Lower lobe of right lung (tissue), 2 donors: ENCODE measurements around the gene VWA5B1. TPM values are rescaled to one million over a fixed set of nuclear protein-coding genes. Genes with fewer than 3 reads are reported as not detected.

ENCODE experiments used
- ATAC-seq, 2 donors: fragments of 200-7000 bp; cut with Tn5 transposase; one replicate each; pipeline ENCODE4 v1.9.1; 2020 to 2022; ENCODE audit warnings: mild to moderate bottlenecking in 2 of 2, moderate library complexity in 2 of 2
- DNase-seq: peaks from one replicate; pipeline ENCODE4 v3.0.0-alpha.2; 2020
- H3K27ac ChIP-seq: fragments of 200-600 bp; one replicate; pipeline ENCODE4 v1.8.0; 2022
- H3K27me3 ChIP-seq: fragments of 200-600 bp; one replicate; pipeline ENCODE4 v1.8.0; 2022; ENCODE audit warnings: low read depth
- H3K36me3 ChIP-seq: fragments of 200-600 bp; one replicate; pipeline ENCODE4 v1.8.0; 2022; ENCODE audit warnings: mild to moderate bottlenecking
- H3K4me1 ChIP-seq: fragments of 200-600 bp; one replicate; pipeline ENCODE4 v1.8.0; 2022
- H3K4me3 ChIP-seq: fragments of 200-600 bp; one replicate; pipeline ENCODE4 v1.8.0; 2022; ENCODE audit warnings: mild to moderate bottlenecking
- H3K9me3 ChIP-seq: fragments of 200-600 bp; one replicate; pipeline ENCODE4 v1.8.0; 2022
- CTCF ChIP-seq: fragments of 200-600 bp; IDR thresholded peaks from one replicate; pipeline ENCODE4 v1.8.0; 2022; ENCODE audit warnings: antibody characterized with exemption, mild to moderate bottlenecking
- intact Hi-C: fragments of 100-400 bp; cut with DNase I; formaldehyde crosslinking; loops from one replicate; pipeline ENCODE4 v1.11.0; 2022
- long read RNA-seq: library from polyadenylated mRNA; unstranded; transcript quantifications from one replicate; pipeline ENCODE4 v2.0.0, GENCODE V29; 2021
- total RNA-seq: library from RNA; stranded (reverse); fragmentation: NEBNext Ultra II Directional; extraction: Animal tissue kit (Norgen Biotek cat#: 25700); gene quantifications from one replicate; pipeline ENCODE4 v1.2.1, GENCODE V29; 2021
- donor health status: DM: no; HTN: yes; CAD: no; lungs with severe emphysema.

Gene VWA5B1
- 0.30 TPM for total RNA-seq
- long read RNA-seq, result 0 reads

- no peaks in the 10 kb centered on the region for H3K9me3 ChIP-seq
- DNase-seq, result no peak
- no peak within 1 kb of the TSS for H3K27ac ChIP-seq
- ATAC-seq, result peak in 1 of 2 donors; percentile 38
- H3K27me3 ChIP-seq, result peaks cover 52% of the 10 kb centered on the region
- intact Hi-C loops, result no loop called here
- no peaks in the 10 kb centered on the region for H3K36me3 ChIP-seq
- peak within 1 kb of the TSS; percentile 30 for H3K4me3 ChIP-seq
- no peak for TF ChIP-seq CTCF
- no peaks in the 10 kb centered on the region for H3K4me1 ChIP-seq
Measured at GRCh38 chr1:20290624-20291597, at the start of gene VWA5B1. Gene VWA5B1 (plus strand): TSS chr1:20290875. CDS start chr1:20310602, 19,727 bp downstream.

- TF ChIP-seq CTCF, result no peak
- Histone ChIP-seq H3K27ac (no peak overlapping the region), H3K27me3 (peaks cover 33% of the 10 kb centered on the region), H3K4me3 (no peak overlapping the region), H3K4me1 (no peaks in the 10 kb centered on the region), H3K9me3 (no peaks in the 10 kb centered on the region), H3K36me3 (no peaks in the 10 kb centered on the region)
- ATAC-seq (no peak), DNase-seq (no peak)
- intact Hi-C loops, result no loop called here
Measured at GRCh38 chr1:20242890-20243479, 47.7 kb upstream of the VWA5B1 start.

GRCh38 chr1:20248971-20249612 is 41.6 kb upstream of the VWA5B1 start:
- Histone ChIP-seq H3K4me1 (no peaks in the 10 kb centered on the region), H3K4me3 (no peak overlapping the region), H3K27ac (no peak overlapping the region), H3K27me3 (no peaks in the 10 kb centered on the region), H3K36me3 (no peaks in the 10 kb centered on the region), H3K9me3 (no peaks in the 10 kb centered on the region)
- DNase-seq (no peak), ATAC-seq (no peak)
- intact Hi-C loops, result no loop called here
- no peak for TF ChIP-seq CTCF

GRCh38 chr1:20250340-20250989 is 40.2 kb upstream of the VWA5B1 start:
- no peaks in the 10 kb centered on the region for H3K27me3 ChIP-seq
- intact Hi-C loops, result no loop called here
- H3K9me3 ChIP-seq, result no peaks in the 10 kb centered on the region
- no peak overlapping the region for H3K4me3 ChIP-seq
- no peaks in the 10 kb centered on the region for H3K36me3 ChIP-seq
- H3K27ac ChIP-seq, result no peak overlapping the region
- DNase-seq, result no peak
- H3K4me1 ChIP-seq, result no peaks in the 10 kb centered on the region
- ATAC-seq, result no peak
- TF ChIP-seq CTCF, result no peak

GRCh38 chr1:20252587-20252986 is 38.1 kb upstream of the VWA5B1 start:
- no peak overlapping the region for H3K27ac ChIP-seq
- DNase-seq (no peak), ATAC-seq (no peak)
- H3K27me3 ChIP-seq, result peaks cover 4% of the 10 kb centered on the region
- no peaks in the 10 kb centered on the region for H3K4me1 ChIP-seq
- no peaks in the 10 kb centered on the region for H3K36me3 ChIP-seq
- intact Hi-C loops, result no loop called here
- no peaks in the 10 kb centered on the region for H3K9me3 ChIP-seq
- no peak for TF ChIP-seq CTCF
- no peak overlapping the region for H3K4me3 ChIP-seq
